HG03159 (cell line): Measurements from ENCODE around the gene RABGAP1L.

ENCODE experiments used
- ATAC-seq: cut with Tn5 transposase; IDR thresholded peaks from one replicate; pipeline ENCODE4 v1.9.1; 2021; ENCODE audit warnings: mild to moderate bottlenecking, moderate library complexity; ENCODE audit not compliant: unreplicated experiment

RABGAP1L gene

GRCh38 chr1:174197088-174197487 lies 37.8 kb downstream of the RABGAP1L start:
- ATAC-seq: no peak

- no peak for ATAC-seq
These were observed 38.2 kb downstream of the RABGAP1L start for GRCh38 chr1:174197547-174197946.

DNA sequence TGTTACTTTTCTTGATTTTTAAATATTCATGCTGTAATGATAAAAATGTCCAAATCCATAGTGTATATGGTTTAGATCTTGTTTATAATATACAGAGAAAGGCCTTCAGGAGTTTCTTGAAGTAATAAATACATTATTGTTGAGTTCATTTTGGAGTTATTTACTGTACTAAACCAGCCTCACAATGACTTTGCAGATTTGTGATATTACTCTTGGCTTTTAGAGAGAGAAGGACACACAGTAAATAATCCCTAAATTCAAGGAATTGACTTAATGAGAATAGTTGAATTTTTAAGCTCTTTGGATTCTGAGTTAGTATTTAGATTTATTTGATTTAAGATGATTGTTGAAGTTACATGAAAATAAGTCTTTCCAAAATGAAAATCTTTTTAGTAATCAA lies 38.9 kb downstream of the RABGAP1L start:
- no peak for ATAC-seq

DNA sequence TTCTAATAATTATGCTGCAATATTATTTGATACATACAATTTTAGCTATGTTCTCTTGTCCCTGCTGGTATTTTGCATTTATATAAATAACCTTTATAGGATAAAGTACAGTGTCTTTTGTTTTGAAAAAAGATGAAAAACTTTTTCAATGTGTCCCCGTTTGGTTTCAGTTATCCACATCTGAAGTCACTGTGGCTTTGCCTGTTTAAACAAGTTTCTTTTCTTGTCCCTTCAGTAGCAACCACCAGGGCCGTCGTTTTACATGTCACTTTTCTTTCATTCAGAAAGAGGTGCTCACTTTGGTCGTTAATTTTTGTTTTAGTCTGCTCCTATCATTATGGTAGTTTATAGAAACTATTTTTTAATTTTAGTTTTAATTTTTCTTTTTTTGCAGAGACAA lies 41.4 kb downstream of the RABGAP1L start:
- no peak for ATAC-seq

DNA sequence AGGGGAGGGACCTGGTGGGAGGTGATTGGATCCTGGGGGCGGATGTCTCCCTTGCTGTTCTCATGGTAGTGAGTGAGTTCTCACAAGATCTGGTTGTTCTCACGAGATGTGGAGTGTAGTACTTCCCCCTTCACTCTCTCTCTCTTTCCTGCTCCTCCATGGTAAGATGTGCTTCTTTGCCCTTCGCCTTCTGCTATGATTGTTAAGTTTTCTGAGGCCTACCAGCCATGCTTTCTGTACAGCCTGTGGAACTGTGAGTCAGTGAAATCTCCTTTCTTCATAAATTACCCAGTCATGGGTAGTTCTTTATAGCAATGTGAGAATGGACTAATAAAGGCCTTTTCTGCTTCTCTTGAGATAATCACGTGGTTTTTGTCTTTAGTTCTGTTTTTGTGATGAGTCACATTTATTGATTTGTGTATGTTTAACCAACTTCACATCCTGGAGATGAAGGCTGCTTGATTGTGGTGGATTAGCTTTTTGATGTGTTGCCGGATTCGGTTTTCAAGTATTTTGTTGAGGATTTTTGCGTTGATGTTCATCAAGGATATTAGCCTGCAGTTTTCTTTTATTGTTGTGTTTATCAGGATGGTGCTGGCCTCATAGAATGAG lies 45.5 kb downstream of the RABGAP1L start:
- ATAC-seq: no peak

DNA sequence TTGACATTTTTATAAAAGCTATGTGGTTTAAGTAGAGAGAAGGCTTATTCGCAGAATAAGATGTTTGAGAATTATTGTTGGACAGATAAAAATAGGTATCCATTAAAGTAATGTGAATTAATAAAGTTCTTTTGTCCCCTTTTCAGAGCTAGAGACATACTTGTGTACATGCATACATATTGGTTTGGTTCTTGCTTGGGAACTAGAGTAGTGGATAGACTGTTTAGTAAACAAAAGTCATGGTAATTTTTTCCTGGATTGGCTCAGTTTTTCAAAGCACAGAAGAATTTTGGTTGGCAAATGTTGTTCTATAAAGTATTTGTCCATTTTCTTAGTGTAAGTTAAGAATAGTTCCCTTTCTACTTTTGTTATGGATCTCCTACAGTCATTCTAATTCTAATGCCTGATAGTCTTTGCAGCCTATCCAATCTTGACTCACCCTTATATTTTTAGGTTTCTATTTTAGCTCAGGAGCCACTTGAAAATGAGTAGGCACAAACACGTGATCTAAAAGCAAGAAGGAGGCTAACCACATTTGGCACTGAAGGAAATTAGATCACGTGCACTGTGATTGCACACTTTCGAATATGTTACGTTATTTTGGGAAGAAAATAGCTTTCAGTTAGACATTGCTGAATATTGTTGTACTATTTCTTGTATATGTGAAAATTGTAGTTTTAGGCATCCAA lies 47.0 kb downstream of the RABGAP1L start:
- ATAC-seq: no peak

GRCh38 chr1:174209347-174210187 lies 50.2 kb downstream of the RABGAP1L start:
- peak; percentile 77 for ATAC-seq

- ATAC-seq: no peak
These were observed 52.2 kb downstream of the RABGAP1L start for GRCh38 chr1:174211486-174211885.

GRCh38 chr1:174215766-174216165 lies 56.4 kb downstream of the RABGAP1L start:
- no peak for ATAC-seq

DNA sequence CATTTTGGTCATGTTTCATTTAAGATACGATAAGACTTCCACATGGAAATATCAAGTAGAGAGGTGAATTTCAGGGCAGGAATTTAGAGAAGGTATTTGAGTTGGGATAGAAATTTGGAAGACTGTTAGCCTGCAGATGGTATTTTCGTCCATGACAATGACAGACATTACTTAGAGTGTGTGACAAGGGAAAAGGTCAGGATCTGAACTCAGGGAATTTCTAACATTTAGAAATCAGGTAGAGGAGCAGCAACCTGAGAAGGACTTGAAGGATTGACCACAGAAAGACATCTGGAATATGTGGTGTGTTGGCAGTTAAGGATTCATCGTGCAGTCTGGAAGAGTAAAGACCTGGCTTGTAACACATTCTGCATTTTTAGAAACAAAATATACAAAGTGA lies 57.9 kb downstream of the RABGAP1L start:
- ATAC-seq: no peak

GRCh38 chr1:174217787-174218574 lies 58.7 kb downstream of the RABGAP1L start:
- ATAC-seq: no peak

DNA sequence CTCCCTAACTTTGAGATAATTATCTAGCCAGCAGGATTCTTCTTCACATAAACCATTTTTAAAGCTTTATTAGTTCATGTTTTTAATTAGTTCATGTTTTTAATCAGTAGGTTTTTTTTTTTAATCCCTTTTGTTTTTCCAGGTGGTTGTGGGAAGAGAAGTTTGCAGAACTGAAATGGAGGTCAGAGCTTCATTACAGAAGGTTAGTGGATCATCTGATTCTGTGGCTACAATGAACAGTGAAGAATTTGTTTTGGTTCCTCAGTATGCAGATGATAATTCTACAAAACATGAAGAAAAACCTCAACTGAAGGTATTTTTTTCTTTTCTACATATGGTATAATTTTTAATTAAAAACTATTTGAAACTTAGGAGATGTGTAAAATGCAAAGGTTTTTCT lies 59.7 kb downstream of the RABGAP1L start:
- no peak for ATAC-seq

DNA sequence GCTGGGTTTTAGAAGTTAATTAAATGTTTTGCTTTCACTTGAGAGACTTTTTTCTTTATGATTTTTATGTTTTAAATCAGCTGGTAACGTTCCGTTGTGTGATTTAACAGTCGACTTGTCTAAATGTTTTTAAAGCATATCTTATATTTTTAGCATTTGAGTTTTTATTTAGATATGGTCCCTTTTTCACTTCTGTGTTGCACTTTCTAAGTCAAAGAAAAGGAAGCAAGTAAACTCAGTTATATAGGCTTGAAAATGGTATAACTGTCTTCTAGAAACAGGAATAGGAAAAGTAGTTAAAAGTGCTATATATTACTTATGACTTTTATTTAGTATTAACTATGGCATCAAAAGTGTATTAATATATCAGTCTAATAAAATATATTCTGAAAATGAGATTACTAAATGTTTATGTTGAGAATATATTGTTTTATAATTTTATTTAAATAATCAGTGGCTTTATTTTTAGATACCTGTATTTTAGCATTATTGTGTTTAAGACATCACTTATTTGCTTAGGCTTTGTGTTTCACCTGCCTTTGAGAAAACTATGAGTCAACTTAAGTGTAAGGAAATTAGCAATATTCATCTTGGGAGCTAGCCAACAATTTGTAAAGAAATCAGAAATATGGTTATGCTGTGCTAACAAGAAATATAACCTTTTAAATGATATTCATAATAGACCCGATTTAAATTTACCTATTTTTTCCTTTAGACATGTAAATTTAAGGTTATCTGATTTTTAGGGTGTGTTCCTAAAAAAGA lies 60.5 kb downstream of the RABGAP1L start:
- ATAC-seq: no peak

- ATAC-seq: no peak
These were observed 62.4 kb downstream of the RABGAP1L start for GRCh38 chr1:174221681-174222080.

- ATAC-seq: no peak
These were observed 63.0 kb downstream of the RABGAP1L start for GRCh38 chr1:174222166-174222949.

GRCh38 chr1:174224641-174225040 lies 65.3 kb downstream of the RABGAP1L start:
- no peak for ATAC-seq

- no peak for ATAC-seq
These were observed 66.3 kb downstream of the RABGAP1L start for GRCh38 chr1:174225499-174226204.

GRCh38 chr1:174230399-174230798 lies 71.1 kb downstream of the RABGAP1L start:
- ATAC-seq: no peak

DNA sequence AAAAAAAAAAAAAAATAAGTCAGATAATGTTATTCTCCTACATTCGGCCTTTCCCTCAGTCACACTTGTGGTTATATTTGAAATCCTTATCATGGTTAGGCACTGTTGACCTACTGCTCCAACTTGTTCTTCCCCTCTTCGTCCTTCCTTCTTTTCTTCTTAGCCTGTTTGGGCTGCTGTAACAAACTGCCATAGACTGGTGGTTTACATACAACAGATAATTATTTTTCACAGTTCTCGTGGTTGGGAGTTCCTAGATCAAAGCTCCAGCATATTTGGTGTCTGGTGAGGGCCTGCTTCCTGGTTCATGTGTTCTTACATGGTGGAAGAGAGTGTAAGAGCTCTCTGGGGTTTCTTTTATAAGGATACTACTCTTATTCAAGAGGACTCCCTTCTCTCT lies 73.4 kb downstream of the RABGAP1L start:
- no peak for ATAC-seq
